CD4-positive, alpha-beta T cell (primary cell): ENCODE data around the gene SUPT6H. TPM values are rescaled to one million over a fixed set of nuclear protein-coding genes. Genes with fewer than 3 reads are reported as not detected.
A peak's percentile ranks its signal among the peaks of the same experiment; 100 is the strongest.

Experiments
- ATAC-seq: fragments of 200-7000 bp; cut with Tn5 transposase; one replicate; pipeline ENCODE4 v1.10.0; 2022; ENCODE audit warnings: mild to moderate bottlenecking; ENCODE audit not compliant: poor library complexity
- CTCF ChIA-PET: fragments of 350-600 bp; sonication (Branson Sonifier 250); formaldehyde crosslinking; loops from one replicate; lab custom pipeline; 2021; ENCODE audit warnings: antibody characterized with exemption, inconsistent platforms; lab: Charles Lee
- POLR2A ChIA-PET: fragments of 350-600 bp; sonication (Branson Sonifier 250); formaldehyde crosslinking; loops from one replicate; lab custom pipeline; 2021; ENCODE audit warnings: antibody characterized with exemption, inconsistent platforms; lab: Charles Lee
- DNase-seq, 14 experiments: peaks; one replicate each; pipeline ENCODE4 v3.0.0-alpha.2; 2013 to 2020; ENCODE audit warnings: mixed read lengths in 2 of 14
- H3K27ac ChIP-seq, 2 donors: one replicate each; pipeline versions ENCODE4 v1.5.1 to v1.7.0; 2013; ENCODE audit warnings: low read length in 2 of 2, low read depth in 1 of 2, mild to moderate bottlenecking in 1 of 2
- H3K27me3 ChIP-seq, 2 experiments: 1 replicate in 1 of 2; 2 replicates in 1 of 2; pipeline versions ENCODE4 v1.6.1 to v1.7.0; 2013; ENCODE audit warnings: low read length in 2 of 2, control low read depth in 1 of 2, mild to moderate bottlenecking in 1 of 2, moderate library complexity in 1 of 2; ENCODE audit not compliant: insufficient read depth in 2 of 2, control insufficient read depth in 1 of 2
- H3K36me3 ChIP-seq: one replicate; pipeline ENCODE4 v1.6.1; 2013; ENCODE audit warnings: low read length, control low read depth; ENCODE audit not compliant: insufficient read depth
- H3K4me1 ChIP-seq: one replicate; pipeline ENCODE4 v1.6.1; 2013; ENCODE audit warnings: low read length, control low read depth; ENCODE audit not compliant: insufficient read depth
- H3K4me3 ChIP-seq: one replicate; pipeline ENCODE4 v1.5.1; 2013; ENCODE audit warnings: mild to moderate bottlenecking, low read length, moderate library complexity
- H3K9me3 ChIP-seq, 2 experiments: 1 replicate in 1 of 2; 2 replicates in 1 of 2; pipeline versions ENCODE4 v1.6.1 to v1.7.0; 2013; ENCODE audit warnings: low read length in 2 of 2, mild to moderate bottlenecking in 2 of 2, control low read depth in 1 of 2, moderate library complexity in 1 of 2; ENCODE audit not compliant: control insufficient read depth in 1 of 2, insufficient read depth in 1 of 2
- H3K27ac Mint-ChIP-seq: one replicate; pipeline ENCODE4 v1.8.0; 2020; ENCODE audit warnings: mixed read lengths
- H3K27me3 Mint-ChIP-seq: one replicate; pipeline ENCODE4 v1.8.0; 2021; ENCODE audit warnings: mixed read lengths
- H3K36me3 Mint-ChIP-seq: one replicate; pipeline ENCODE4 v1.8.0; 2021; ENCODE audit warnings: low read depth, mixed read lengths
- H3K4me1 Mint-ChIP-seq: one replicate; pipeline ENCODE4 v1.8.0; 2021; ENCODE audit warnings: low read depth, mixed read lengths
- H3K4me3 Mint-ChIP-seq: one replicate; pipeline ENCODE4 v1.8.0; 2020; ENCODE audit warnings: mild to moderate bottlenecking, mixed read lengths
- H3K9me3 Mint-ChIP-seq: one replicate; pipeline ENCODE4 v1.8.0; 2020; ENCODE audit warnings: mixed read lengths
- CTCF ChIP-seq: fragments of 200-600 bp; IDR thresholded peaks from one replicate; pipeline ENCODE4 v1.8.0; 2022; ENCODE audit warnings: antibody characterized with exemption, mild to moderate bottlenecking
- intact Hi-C, 2 experiments: fragments of 100-400 bp; cut with DNase I in 1 of 2; cut with micrococcal nuclease in 1 of 2; formaldehyde crosslinking; loops; one replicate each; pipeline versions ENCODE4 v1.15.1 to v1.9.0; 2023 to 2025; cut with DNase I, micrococcal nuclease
- total RNA-seq, 174 experiments: library from RNA in 2 of 174; stranded (reverse) in 2 of 174; gene quantifications; one replicate each; pipeline ENCODE4 v1.2.3 and lab custom pipeline; 2021 to 2026

Gene SUPT6H
- total RNA-seq, 2 experiments from 2014 or later = 149 to 151 TPM

DNA sequence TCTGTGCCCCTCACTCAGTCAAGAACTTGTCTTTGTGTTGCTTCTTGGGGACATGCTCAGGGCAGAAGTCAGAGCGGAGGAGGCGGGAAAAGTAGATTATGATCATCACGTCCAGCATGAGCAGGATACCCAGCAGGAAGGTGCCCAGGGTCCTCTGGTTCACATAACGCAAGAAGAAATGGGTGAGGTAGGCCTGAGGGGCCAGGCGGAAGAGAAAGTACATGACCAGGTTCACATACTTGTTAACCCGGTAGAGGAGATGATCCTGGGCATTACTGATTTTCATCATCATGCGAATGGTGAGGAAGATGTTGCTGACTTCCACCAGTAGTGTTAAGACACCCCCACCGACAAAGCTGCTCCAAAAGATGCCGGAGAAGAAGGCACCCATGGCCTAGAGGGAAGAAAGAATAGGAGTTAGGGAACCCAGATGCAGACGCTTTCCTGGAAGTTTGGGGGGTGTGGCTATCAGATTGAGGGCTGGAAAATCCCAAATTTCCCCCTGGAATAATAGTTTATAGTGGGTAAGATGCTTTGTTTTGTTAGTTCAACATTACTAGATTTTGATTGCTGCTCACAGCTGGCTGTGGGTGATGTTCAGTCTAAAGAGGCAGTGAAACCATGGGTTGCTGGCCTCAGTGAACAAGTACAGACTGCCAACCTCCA is 62.6 kb downstream of the SUPT6H start:
- no peaks in the 10 kb centered on the region for H3K27me3 ChIP-seq
- peaks cover 47% of the 10 kb centered on the region for H3K36me3 ChIP-seq
- H3K9me3 ChIP-seq = no peaks in the 10 kb centered on the region
- peak overlapping the region; percentile 67 for H3K27ac Mint-ChIP-seq
- no peak for DNase-seq
- peak overlapping the region; percentile 86 for H3K4me3 Mint-ChIP-seq
- H3K4me3 ChIP-seq = no peak overlapping the region
- no peak for ATAC-seq
- no peak for TF ChIP-seq CTCF
- no peaks in the 10 kb centered on the region for H3K27me3 Mint-ChIP-seq
- peaks cover 78% of the 10 kb centered on the region for H3K4me1 Mint-ChIP-seq
- ChIA-PET CTCF (interaction anchor here (4.4 to 10.8 kb wide), 3 partner anchors 14 to 38 kb away, joined by 24 to 373 read pairs (median 70); partner anchors contain the start of genes PROCA1 and TRAF4), POLR2A (interaction anchor here (0.8 to 6.5 kb wide), 3 partner anchors 13 to 227 kb away, joined by 3 to 149 read pairs (median 58); partner anchors contain the start of genes PHF12 and PROCA1)
- H3K27ac ChIP-seq = peak overlapping the region in 1 of 2 donors; percentile 35
- peaks cover 82% of the 10 kb centered on the region for H3K4me1 ChIP-seq
- intact Hi-C loops = loop anchor here (2.0 to 5.0 kb wide), 6 partner anchors 38 to 393 kb away; partner anchors contain the start of gene BLTP2 (in 1 of the 2)
- H3K36me3 Mint-ChIP-seq = peaks cover 70% of the 10 kb centered on the region
- no peaks in the 10 kb centered on the region for H3K9me3 Mint-ChIP-seq

- no peaks in the 10 kb centered on the region for H3K9me3 Mint-ChIP-seq
- no peak overlapping the region for H3K27ac ChIP-seq
- ATAC-seq = no peak
Measured at GRCh38 chr17:28725166-28725659, 63.2 kb downstream of the SUPT6H start.

More at GRCh38 chr17:28725166-28725659, 63.2 kb downstream of the SUPT6H start:
- ChIA-PET POLR2A (interaction anchor here (0.8 to 6.5 kb wide), 5 partner anchors 14 to 226 kb away, joined by 3 to 149 read pairs (median 19); partner anchors contain the start of genes BLTP2, PHF12 and PROCA1), CTCF (interaction anchor here (4.4 to 10.8 kb wide), 3 partner anchors 15 to 38 kb away, joined by 24 to 373 read pairs (median 70); partner anchors contain the start of genes PROCA1 and TRAF4)
- Mint-ChIP-seq H3K4me1 (peaks cover 76% of the 10 kb centered on the region), H3K27me3 (no peaks in the 10 kb centered on the region), H3K4me3 (peak overlapping the region; percentile 86), H3K27ac (peak overlapping the region; percentile 67), H3K36me3 (peaks cover 64% of the 10 kb centered on the region)
- Histone ChIP-seq H3K9me3 (no peaks in the 10 kb centered on the region), H3K4me3 (peak overlapping the region; percentile 75), H3K4me1 (peaks cover 79% of the 10 kb centered on the region), H3K36me3 (peaks cover 47% of the 10 kb centered on the region), H3K27me3 (no peaks in the 10 kb centered on the region)
- DNase-seq = peak in 1 of 14 experiments; percentile 43
- intact Hi-C loops = loop anchor here (2.0 to 5.0 kb wide), 6 partner anchors 37 to 392 kb away; partner anchors contain the start of gene BLTP2 (in 1 of the 2)
- TF ChIP-seq CTCF = no peak
